Activated naive CD8-positive, alpha-beta T cell treated with anti-CD3 and anti-CD28 coated beads, Interleukin-2, amount 50 U/mL, for 16 hours (primary cell): ENCODE results near the gene THSD7B.

ENCODE experiments used
- DNase-seq: peaks from one replicate; pipeline ENCODE4 v3.0.0-alpha.2; 2020; ENCODE audit warnings: low read depth, low spot score

THSD7B gene

GRCh38 chr2:137193401-137193800 is 428.1 kb downstream of the THSD7B start:
- no peak for DNase-seq

- DNase-seq: no peak
These were observed 428.8 kb downstream of the THSD7B start for GRCh38 chr2:137194111-137194510.

GRCh38 chr2:137199751-137200150 is 434.4 kb downstream of the THSD7B start:
- DNase-seq: no peak

- DNase-seq: no peak
These were observed 437.0 kb downstream of the THSD7B start for GRCh38 chr2:137202318-137202717.

- no peak for DNase-seq
These were observed 440.0 kb downstream of the THSD7B start for GRCh38 chr2:137205324-137205723.

- no peak for DNase-seq
These were observed 440.7 kb downstream of the THSD7B start for GRCh38 chr2:137206069-137206468.

GRCh38 chr2:137207030-137207429 is 441.7 kb downstream of the THSD7B start:
- DNase-seq: no peak

GRCh38 chr2:137208431-137208891 is 443.1 kb downstream of the THSD7B start:
- no peak for DNase-seq

- DNase-seq: no peak
These were observed 444.7 kb downstream of the THSD7B start for GRCh38 chr2:137210039-137210438.

GRCh38 chr2:137211761-137212160 is 446.4 kb downstream of the THSD7B start:
- no peak for DNase-seq

- no peak for DNase-seq
These were observed 455.2 kb downstream of the THSD7B start for GRCh38 chr2:137220438-137220993.

GRCh38 chr2:137221797-137222492 is 456.6 kb downstream of the THSD7B start:
- no peak for DNase-seq

GRCh38 chr2:137223722-137224121 is 458.4 kb downstream of the THSD7B start:
- no peak for DNase-seq

- no peak for DNase-seq
These were observed 463.2 kb downstream of the THSD7B start for GRCh38 chr2:137228566-137228965.

GRCh38 chr2:137229834-137230233 is 464.5 kb downstream of the THSD7B start:
- no peak for DNase-seq

- no peak for DNase-seq
These were observed 466.3 kb downstream of the THSD7B start for GRCh38 chr2:137231628-137232027.

GRCh38 chr2:137232076-137232475 is 466.7 kb downstream of the THSD7B start:
- no peak for DNase-seq

GRCh38 chr2:137233091-137233490 is 467.7 kb downstream of the THSD7B start:
- DNase-seq: no peak

- no peak for DNase-seq
These were observed 471.7 kb downstream of the THSD7B start for GRCh38 chr2:137237055-137237454.

- no peak for DNase-seq
These were observed 472.7 kb downstream of the THSD7B start for GRCh38 chr2:137238065-137238464.

- DNase-seq: no peak
These were observed 484.3 kb downstream of the THSD7B start for GRCh38 chr2:137249463-137250130.

GRCh38 chr2:137250401-137250800 is 485.1 kb downstream of the THSD7B start:
- no peak for DNase-seq

- DNase-seq: no peak
These were observed 485.7 kb downstream of the THSD7B start for GRCh38 chr2:137251045-137251444.
